NCI-H460 (cell line): ENCODE data around the gene CAPN5. TPM values are rescaled to one million over a fixed set of nuclear protein-coding genes. Genes with fewer than 3 reads are reported as not detected.

Source experiments
- DNase-seq: peaks from one replicate; pipeline ENCODE4 v3.0.0-alpha.2; 2016; ENCODE audit warnings: low read depth; ENCODE audit errors: extremely low read depth
- total RNA-seq: library from RNA; depleted of rRNA; stranded (reverse); fragments of >200 nt; shearing (Covaris generic); gene quantifications from 2 replicates; pipeline ENCODE4 v1.2.3, GENCODE V29; 2014

CAPN5 gene
- total RNA-seq, 1 experiment from 2014 or later: 0.99 TPM

DNA sequence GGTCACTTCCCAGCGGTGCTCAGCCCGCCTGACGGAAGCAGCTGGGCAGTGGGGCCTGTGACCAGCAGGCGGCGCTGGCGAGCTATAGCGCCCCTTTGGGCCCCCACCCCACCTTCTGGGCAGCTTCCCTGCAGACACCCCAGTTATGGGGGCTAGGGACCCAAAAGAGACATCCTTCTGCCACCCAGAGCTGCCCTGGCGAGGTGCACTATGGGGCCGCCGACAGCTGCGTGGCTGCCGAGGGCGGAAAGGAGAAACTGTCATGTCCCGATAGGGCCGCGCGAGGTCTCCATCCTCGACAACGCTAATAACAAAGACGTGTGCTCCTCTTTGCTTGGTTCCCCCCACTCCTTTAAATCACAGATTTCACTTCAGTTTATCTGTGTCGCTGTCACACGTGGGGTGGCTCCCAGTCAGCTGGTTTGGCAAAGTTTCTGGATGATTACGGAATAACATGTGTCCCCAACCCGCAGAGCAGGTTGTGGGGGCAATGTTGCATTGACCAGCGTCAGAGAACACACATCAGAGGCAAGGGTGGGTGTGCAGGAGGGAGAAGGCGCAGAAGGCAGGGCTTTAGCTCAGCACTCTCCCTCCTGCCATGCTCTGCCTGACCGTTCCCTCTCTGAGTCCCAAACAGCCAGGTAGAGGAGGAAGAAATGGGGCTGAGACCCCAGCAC, 60.6 kb downstream of the CAPN5 start:
- peak; percentile 19 for DNase-seq

- no peak for DNase-seq
Measured at GRCh38 chr11:77127920-77128691, 61.3 kb downstream of the CAPN5 start, which contains the start of gene MYO7A. Gene MYO7A, plus strand, starts transcription at chr11:77128246. Its CDS starts 2,389 bp downstream, at chr11:77130635.

- DNase-seq: no peak
Measured at GRCh38 chr11:77129069-77129841, 62.5 kb downstream of the CAPN5 start.

GRCh38 chr11:77129842-77130756, 63.3 kb downstream of the CAPN5 start:
- DNase-seq: no peak

DNA sequence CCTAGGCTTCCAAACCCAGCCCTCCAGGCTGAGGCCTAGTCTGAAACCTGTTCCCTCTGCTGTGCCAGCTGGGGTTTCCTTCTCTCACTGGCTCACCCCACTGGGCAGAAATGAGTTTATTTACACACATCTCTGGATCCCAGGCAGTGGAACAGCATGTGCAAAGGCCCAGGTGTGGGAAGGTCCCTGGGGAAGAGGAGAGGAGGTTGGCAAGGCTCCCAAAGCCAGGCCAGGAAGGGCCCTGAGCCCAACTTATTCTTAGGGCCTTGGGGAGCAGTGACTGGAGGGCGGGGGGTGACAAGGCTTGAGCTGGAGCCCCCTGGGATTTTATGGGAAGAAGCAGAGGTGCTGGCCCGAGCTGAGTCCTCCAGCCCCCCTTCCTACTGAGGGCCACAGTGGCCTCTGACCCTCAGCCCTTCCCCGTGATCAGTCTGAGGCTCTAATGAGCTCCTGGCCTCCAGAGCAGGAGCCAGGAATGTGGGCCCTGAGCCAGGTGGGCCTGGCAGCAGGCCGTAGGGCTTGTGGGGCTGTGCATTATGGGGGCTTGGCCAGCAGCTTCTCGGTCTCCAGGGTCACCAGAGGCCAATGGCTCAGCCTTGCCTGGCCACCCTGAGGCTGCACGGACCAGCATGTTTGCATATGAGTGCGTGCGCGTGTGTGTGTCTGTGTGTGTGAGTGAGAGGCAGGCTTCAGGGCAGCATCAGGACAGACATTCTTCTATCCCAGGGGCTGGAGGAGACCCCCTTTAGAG, 64.2 kb downstream of the CAPN5 start:
- no peak for DNase-seq

- DNase-seq: no peak
Measured at GRCh38 chr11:77131560-77131959, 64.8 kb downstream of the CAPN5 start.

DNA sequence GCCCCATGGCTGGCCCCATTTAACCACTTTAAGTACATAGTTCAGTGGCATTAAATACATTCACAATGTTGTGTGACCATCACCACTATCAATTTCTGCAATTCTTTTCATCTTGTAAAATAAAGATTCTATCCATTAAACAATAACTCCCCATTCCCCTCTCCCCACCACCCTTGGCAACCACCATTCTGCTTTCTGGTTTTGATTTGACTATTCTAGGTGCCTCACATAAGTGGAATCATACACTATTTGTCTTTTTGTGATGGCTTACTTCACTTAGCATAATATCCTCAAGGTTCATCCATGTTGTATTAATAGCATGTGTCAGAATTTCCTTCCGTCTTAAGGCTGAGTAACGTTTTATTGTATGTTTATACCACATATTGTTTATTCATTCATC, 68.3 kb downstream of the CAPN5 start:
- DNase-seq: no peak

GRCh38 chr11:77136074-77136473, 69.3 kb downstream of the CAPN5 start:
- DNase-seq: no peak

- DNase-seq: no peak
Measured at GRCh38 chr11:77136784-77137420, 70.1 kb downstream of the CAPN5 start.

DNA sequence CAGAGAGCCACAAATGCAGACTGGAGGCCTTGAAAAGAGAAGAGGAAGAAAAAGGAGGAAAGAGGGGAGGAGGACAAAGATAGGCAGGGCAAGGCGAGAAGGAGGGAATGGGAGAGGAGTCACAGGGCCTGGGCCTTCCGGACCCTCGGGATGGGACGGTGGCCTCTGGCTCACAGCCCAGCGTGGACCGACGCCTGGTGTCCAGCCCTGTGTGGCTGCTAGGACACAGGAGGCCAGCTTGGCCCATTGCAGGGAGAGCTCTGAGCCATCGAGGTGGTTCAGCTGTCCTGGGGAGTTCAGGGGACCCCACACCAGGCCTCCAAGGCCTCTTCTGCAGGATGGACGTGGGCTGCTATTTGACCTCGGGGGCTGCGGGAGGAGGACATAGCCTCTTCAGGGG, 70.7 kb downstream of the CAPN5 start:
- no peak for DNase-seq

GRCh38 chr11:77138106-77138649, 71.4 kb downstream of the CAPN5 start:
- no peak for DNase-seq

GRCh38 chr11:77139201-77139600, 72.4 kb downstream of the CAPN5 start:
- DNase-seq: no peak

DNA sequence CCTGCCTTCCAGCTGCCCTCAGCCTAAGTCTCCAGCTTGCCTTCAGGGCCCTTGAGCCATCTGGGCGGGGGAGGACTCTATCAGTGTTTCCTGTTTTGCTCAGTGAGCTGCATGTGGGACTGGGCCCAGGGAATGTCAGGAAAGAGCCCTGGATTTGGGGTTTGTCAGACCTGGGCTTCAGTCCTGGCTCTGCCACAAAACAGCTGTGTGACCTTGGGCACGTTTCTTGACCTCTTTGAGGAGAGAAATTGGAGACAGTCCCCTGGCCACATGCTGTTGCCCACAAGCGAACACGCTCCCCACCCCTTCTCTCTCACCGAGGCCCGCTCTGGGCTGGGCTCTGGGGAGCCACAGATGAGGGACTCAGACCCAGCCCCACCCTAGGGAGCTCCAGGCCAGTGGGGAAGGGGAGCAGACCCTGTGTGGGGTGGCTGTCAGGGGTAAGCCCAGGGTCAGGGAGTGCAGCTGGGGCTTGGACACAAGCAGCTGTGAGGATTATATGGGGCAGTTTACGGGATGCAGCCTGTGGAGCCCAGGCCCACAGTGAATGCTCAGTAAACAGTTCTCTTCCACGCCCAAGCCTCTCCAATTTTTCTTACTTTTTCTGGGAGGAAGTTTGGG, 73.6 kb downstream of the CAPN5 start:
- no peak for DNase-seq

DNA sequence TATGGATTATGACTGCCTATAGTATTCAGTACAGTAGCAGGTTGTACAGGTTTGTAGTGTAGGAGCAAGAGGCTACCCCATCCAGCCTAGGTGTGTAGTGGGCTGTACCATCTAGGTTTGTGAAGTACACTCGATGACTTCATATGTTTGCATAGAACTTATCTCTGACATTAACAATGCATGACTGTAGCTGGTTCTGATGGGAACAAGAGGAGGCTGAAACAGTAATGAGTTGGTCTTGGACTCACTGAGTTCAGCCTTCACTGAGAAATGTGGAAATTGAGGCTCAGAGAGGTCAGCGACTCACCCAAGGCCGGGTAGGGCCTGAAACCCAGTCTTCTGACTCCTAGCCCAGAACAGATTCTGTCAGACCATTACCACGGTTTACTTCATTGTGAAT, 74.3 kb downstream of the CAPN5 start:
- no peak for DNase-seq

DNA sequence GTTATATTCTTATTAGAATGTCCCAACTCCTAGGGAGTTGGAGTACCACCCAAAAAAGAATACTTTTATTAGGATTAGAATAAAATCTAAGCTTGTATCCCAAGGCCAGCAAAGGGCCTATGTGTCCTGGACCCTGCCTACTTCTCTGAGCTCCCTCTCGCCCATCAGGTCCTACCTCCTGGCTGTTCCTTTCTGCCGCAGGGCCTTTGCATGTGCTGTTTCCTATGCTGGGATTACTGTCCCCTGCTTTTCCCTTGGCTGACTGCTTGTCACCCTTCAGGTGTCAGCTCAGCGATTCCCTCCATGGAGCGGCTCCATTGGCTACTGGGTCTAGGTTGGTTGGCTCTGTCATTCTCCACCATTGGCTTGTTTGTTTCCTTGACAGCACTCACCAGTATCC, 74.7 kb downstream of the CAPN5 start:
- DNase-seq: no peak

DNA sequence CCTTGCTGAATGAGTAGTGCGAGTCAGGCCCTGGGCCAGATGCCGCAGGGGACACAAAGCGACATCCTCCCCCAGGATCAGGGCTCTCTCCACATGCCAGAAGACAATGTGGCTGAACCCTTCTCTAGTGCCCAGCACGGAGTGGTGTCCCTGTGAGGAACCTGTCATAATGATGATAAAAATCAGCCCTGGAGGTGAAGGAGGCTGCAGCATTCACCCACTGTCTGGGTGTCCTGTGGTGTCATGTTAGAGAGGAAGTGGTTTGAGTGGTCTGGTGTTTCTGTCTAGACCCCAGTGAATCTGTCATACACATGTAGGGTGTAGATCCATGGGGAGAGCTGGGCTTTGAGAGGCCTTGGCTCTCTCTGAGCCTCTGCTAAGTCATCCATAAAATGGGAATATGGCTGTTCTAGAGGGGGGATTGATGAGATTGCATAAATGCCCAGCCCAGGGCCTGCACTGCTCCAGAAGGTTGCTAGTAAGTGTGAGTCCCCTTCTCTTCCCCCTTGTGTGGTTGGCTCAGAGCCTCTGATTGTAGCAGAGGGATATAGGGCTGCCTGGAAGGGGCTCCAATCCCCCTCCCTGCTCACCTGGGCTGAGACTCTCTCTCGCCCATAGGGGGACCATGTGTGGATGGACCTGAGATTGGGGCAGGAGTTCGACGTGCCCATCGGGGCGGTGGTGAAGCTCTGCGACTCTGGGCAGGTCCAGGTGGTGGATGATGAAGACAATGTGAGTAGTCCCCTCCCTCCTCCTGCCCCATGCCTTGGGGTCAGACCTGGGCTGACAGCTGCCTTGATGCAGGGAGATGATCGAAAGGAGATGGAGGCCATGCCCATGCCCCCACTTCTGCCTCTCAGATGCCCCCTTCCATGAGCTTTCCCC, 75.6 kb downstream of the CAPN5 start:
- no peak for DNase-seq

DNA sequence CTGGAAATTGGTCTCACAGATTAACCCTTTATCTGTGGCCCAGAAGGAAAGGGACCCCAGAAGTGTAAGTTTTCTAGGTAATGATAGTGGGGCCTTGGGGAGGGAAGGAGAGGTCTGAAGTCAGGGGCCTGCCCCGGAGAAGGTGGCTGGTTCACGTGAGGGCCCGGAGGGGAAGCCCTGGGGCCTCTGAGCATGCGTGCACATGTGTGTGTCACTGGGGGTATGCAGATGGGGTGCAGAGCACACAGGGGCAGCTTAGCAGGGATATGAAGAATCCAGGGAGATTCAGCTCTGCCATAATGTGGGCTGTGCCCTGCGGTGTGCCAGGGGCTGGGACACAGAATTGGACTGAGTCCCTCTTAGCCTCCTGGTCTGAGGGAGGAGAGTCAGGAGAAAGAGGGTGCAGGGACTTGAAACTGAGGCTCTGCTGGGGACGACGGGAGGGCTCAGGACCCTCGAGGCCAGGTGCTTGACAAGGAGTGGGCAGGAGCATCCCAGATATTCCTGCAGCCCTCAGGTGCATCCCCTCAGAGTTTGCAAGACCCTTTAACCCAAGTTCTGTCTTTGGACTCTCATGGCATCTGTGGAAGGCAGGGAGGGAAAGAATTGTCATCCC, 76.7 kb downstream of the CAPN5 start:
- no peak for DNase-seq
